OCI-LY7 (cell line): ENCODE data around the gene EMSY.

ENCODE experiments used
- EZH2phosphoT487 ChIP-seq: fragments of 200-600 bp; sonication (generic); IDR thresholded peaks from 2 replicates; pipeline ENCODE4 v1.6.1; 2018; ENCODE audit warnings: low read depth, borderline replicate concordance, mild to moderate bottlenecking, mixed run types, antibody characterized with exemption, low read length, moderate library complexity, mixed read lengths
- TF ChIP-seq, protein P1 (sequence below): fragments of 200-600 bp; sonication (generic); conservative IDR thresholded peaks from 2 replicates; pipeline ENCODE4 v1.5.1; 2014; ENCODE audit warnings: mild to moderate bottlenecking, antibody characterized with exemption, low read length, moderate library complexity, mixed read lengths

DNA sequence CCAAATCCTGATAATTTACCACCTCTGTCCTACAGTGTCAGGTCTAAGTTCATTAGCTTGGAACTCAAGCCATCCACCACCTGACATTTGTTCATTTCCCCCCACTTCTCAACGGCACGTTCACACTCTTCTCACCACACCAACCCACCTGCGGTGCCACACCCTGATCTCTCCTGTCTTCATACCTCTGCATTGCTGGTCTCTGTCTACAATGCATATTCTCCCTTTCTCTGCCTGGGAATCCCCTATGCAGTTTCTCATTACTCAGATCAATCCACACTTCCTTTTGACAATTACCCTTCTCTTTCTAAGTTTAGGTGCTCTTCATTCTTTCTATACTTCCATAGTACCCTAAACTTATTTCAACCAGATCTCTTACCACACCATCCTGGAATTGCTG, 20.4 kb upstream of the EMSY start:
- TF ChIP-seq EZH2phosphoT487 = no peak
- TF ChIP-seq, protein P1, sequence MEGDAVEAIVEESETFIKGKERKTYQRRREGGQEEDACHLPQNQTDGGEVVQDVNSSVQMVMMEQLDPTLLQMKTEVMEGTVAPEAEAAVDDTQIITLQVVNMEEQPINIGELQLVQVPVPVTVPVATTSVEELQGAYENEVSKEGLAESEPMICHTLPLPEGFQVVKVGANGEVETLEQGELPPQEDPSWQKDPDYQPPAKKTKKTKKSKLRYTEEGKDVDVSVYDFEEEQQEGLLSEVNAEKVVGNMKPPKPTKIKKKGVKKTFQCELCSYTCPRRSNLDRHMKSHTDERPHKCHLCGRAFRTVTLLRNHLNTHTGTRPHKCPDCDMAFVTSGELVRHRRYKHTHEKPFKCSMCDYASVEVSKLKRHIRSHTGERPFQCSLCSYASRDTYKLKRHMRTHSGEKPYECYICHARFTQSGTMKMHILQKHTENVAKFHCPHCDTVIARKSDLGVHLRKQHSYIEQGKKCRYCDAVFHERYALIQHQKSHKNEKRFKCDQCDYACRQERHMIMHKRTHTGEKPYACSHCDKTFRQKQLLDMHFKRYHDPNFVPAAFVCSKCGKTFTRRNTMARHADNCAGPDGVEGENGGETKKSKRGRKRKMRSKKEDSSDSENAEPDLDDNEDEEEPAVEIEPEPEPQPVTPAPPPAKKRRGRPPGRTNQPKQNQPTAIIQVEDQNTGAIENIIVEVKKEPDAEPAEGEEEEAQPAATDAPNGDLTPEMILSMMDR = no peak
